Measurements from ENCODE around the gene GNB2. TPM values are rescaled to one million over a fixed set of nuclear protein-coding genes. Genes with fewer than 3 reads are reported as not detected.

The GNB2 gene
- total RNA-seq, 1 experiment from 2014 or later: 299 TPM

DNA sequence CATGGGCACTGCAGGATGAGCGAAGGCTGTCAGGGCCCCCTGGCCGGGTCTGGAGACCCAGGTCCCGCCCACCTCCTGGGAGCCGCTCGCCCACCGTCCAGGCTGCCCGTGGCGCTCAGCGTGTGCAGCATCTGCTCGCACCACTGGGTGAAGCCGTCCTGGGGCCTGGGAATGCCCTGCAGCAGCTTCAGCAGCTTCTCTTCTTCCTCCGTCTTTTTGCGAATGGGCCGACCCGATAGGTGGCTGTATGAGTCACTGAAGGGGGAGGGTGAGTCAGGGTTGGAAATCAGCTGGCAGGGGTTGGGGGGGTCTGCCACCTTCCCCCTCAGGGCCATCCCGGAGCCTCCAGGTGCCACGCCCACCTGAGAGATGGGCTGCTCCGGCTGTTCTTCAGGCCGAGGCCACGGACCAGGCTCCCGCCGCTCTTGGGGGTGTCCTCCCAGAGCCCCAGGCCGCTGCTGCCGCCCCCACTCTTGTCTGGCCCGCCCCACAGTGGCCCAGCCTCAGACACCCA is 8.7 kb downstream of the GNB2 start:
- Histone ChIP-seq H3F3A (ENCODE audit: insufficient read depth, low read depth) (peaks cover 25% of the 10 kb centered on the region; the same call in 1 of the 2 replicates), H3K9me3 (ENCODE audit: insufficient read depth, low read depth) (no peaks in the 10 kb centered on the region), H3K4me3 (no peak overlapping the region), H4K20me1 (ENCODE audit: insufficient read depth) (peaks cover 27% of the 10 kb centered on the region), H3K4me1 (replicated peaks; ENCODE audit: insufficient read depth) (no peaks in the 10 kb centered on the region), H3K36me3 (ENCODE audit: low read depth) (peaks cover 6% of the 10 kb centered on the region; the same call in 1 of the 2 replicates), H3K27me3 (ENCODE audit: insufficient read depth, low read depth) (no peaks in the 10 kb centered on the region), H2AFZ (no peak overlapping the region), H3K4me2 (no peak overlapping the region), H3K27ac (no peak overlapping the region), H3K9me2 (ENCODE audit: insufficient read depth) (no peaks in the 10 kb centered on the region), H3K79me2 (ENCODE audit: low read depth) (no peaks in the 10 kb centered on the region)
- no peak for DNase-seq
- POLR2A ChIA-PET (ENCODE audit: unreplicated experiment): interaction anchor here (0.6 kb wide), 1 partner anchor 246 kb away, joined by 3 read pairs; no protein-coding TSS in a partner anchor
- CTCF ChIA-PET: interaction anchor here (0.6 kb wide), 2 partner anchors 35 to 63 kb away, joined by 6 to 7 read pairs; no protein-coding TSS in a partner anchor
- no TSS peak for BruUV-seq (replicated peaks)
- TF ChIP-seq EZH2 (IDR thresholded peaks at IDR 0.05; ENCODE audit: low read depth): no peak
- intact Hi-C loops (cut with micrococcal nuclease; ENCODE audit: unreplicated experiment): no loop called here

DNA sequence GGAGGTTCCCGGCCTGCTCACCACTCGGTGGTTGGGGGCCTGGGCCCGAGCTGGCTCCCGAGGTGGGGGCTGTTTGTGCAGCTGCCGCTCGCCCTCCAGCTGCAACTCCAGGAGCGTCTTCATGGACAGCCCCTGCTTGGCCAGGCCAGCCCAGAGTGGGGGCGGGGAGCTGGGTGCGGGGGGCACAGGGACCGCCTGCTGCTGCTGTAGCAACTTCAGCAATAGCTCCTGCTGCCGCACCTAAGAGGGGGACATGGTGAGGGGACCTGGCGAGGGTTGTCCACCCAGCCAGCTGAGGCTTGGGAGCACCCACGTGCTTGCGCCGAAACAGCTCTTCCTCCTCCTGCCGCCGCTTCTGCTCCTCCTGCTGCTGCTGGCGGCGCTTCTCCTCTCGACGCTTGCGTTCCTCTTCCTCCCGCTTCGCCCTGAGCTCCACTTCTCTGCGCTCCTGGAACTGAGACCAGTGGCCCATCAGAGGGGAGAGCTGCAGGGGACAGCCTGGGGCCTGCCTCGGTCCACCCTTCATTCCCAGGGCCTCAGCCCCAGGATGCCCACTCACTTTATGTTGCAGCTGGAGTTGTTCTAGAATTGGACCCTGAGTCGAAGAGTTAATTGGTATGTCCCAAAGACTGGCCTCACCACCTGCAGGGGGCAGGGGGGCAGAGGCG is 9.6 kb downstream of the GNB2 start:
- Histone ChIP-seq H3K9me2 (ENCODE audit: insufficient read depth) (no peaks in the 10 kb centered on the region), H3K79me2 (ENCODE audit: low read depth) (no peaks in the 10 kb centered on the region), H2AFZ (no peak overlapping the region), H3K27ac (no peak overlapping the region), H3K4me1 (replicated peaks; ENCODE audit: insufficient read depth) (no peaks in the 10 kb centered on the region), H3F3A (ENCODE audit: insufficient read depth, low read depth) (peaks cover 25% of the 10 kb centered on the region; the same call in 1 of the 2 replicates), H3K27me3 (ENCODE audit: insufficient read depth, low read depth) (no peaks in the 10 kb centered on the region), H3K4me2 (no peak overlapping the region), H4K20me1 (ENCODE audit: insufficient read depth) (peaks cover 27% of the 10 kb centered on the region), H3K36me3 (ENCODE audit: low read depth) (peaks cover 3% of the 10 kb centered on the region; the same call in 1 of the 2 replicates), H3K4me3 (no peak overlapping the region), H3K9me3 (ENCODE audit: insufficient read depth, low read depth) (no peaks in the 10 kb centered on the region)
- ChIA-PET POLR2A (ENCODE audit: unreplicated experiment) (interaction anchor here (0.6 kb wide), 1 partner anchor 246 kb away, joined by 3 read pairs; no protein-coding TSS in a partner anchor), CTCF (interaction anchor here (0.6 kb wide), 2 partner anchors 34 to 62 kb away, joined by 6 to 7 read pairs; no protein-coding TSS in a partner anchor)
- DNase-seq: no peak
- TF ChIP-seq, protein P1, sequence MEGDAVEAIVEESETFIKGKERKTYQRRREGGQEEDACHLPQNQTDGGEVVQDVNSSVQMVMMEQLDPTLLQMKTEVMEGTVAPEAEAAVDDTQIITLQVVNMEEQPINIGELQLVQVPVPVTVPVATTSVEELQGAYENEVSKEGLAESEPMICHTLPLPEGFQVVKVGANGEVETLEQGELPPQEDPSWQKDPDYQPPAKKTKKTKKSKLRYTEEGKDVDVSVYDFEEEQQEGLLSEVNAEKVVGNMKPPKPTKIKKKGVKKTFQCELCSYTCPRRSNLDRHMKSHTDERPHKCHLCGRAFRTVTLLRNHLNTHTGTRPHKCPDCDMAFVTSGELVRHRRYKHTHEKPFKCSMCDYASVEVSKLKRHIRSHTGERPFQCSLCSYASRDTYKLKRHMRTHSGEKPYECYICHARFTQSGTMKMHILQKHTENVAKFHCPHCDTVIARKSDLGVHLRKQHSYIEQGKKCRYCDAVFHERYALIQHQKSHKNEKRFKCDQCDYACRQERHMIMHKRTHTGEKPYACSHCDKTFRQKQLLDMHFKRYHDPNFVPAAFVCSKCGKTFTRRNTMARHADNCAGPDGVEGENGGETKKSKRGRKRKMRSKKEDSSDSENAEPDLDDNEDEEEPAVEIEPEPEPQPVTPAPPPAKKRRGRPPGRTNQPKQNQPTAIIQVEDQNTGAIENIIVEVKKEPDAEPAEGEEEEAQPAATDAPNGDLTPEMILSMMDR (conservative IDR thresholded peaks at IDR 0.05): no peak
- no peak for TF ChIP-seq EZH2 (IDR thresholded peaks at IDR 0.05; ENCODE audit: low read depth)
- no TSS peak for BruUV-seq (replicated peaks)
- intact Hi-C loops (cut with micrococcal nuclease; ENCODE audit: unreplicated experiment): no loop called here

DNA sequence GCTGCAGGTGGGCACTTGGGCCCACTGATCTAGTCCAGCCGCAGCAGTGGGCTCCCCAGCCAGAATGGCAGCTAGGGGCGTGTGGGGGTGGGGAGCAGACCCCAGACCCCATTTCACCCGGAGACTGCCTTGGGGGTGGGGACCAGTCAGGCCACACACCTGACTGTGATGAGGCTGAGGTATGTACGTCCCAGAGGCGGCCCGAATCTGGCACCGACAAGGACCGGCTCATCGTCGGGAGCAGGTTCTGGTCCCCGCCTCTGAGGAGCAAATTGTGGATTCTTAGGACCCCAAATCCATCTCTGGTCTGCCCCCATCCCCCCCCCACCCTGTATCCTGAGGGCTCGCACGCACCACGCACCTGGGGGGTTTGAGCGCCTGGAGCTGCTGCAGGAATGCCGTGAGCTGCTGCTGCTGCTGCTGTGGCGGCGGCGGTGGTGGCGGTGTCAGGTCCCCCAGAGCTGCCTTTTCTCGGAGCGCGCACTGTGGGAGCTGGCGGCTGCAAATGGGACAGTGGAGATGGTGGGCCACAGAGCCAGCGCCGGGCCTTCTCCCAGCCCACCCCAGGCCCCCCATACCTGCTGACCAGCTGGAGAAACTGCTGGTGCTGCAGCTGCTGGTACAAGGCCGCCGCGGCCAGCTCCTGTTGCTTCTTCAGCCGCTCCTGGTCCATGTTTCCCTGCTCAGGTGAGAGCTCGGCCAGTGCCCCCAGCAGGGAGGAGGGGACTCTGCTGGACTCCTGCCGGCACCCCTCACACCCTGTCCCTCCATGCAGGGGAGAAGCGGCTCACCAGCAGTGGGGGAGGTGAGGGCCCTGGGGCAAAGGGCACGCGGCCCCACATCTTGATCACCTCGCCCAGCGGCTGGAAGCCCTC is 10.4 kb downstream of the GNB2 start:
- intact Hi-C loops (cut with micrococcal nuclease; ENCODE audit: unreplicated experiment): no loop called here
- Histone ChIP-seq H3K9me3 (ENCODE audit: insufficient read depth, low read depth) (no peaks in the 10 kb centered on the region), H3K4me2 (no peak overlapping the region), H3K27me3 (ENCODE audit: insufficient read depth, low read depth) (no peaks in the 10 kb centered on the region), H3K27ac (no peak overlapping the region), H3K79me2 (ENCODE audit: low read depth) (peaks cover 7% of the 10 kb centered on the region), H3K9me2 (ENCODE audit: insufficient read depth) (no peaks in the 10 kb centered on the region), H3K4me3 (no peak overlapping the region), H3K36me3 (ENCODE audit: low read depth) (no peaks in the 10 kb centered on the region), H3K4me1 (replicated peaks; ENCODE audit: insufficient read depth) (no peaks in the 10 kb centered on the region), H2AFZ (no peak overlapping the region), H3F3A (ENCODE audit: insufficient read depth, low read depth) (peaks cover 25% of the 10 kb centered on the region; the same call in 1 of the 2 replicates), H4K20me1 (ENCODE audit: insufficient read depth) (peaks cover 26% of the 10 kb centered on the region; the same call in 1 of the 2 replicates)
- BruUV-seq (replicated peaks): no TSS peak
- ChIA-PET POLR2A (ENCODE audit: unreplicated experiment) (interaction anchor here (0.5 kb wide), 1 partner anchor 138 kb away, joined by 4 read pairs; no protein-coding TSS in a partner anchor), CTCF (no interaction called here)
- TF ChIP-seq, protein P1 (conservative IDR thresholded peaks at IDR 0.05): no peak
- no peak for TF ChIP-seq EZH2 (IDR thresholded peaks at IDR 0.05; ENCODE audit: low read depth)
- no peak for DNase-seq

Data from PC-9 (cell line).